H1 (cell line): Measurements from ENCODE around the gene NRXN3. TPM values are rescaled to one million over a fixed set of nuclear protein-coding genes. Genes with fewer than 3 reads are reported as not detected.

ENCODE experiments used
- EGR1 ChIP-seq: IDR thresholded peaks from 2 replicates; pipeline ENCODE4 v1.6.1; 2011; ENCODE audit warnings: low read depth, low read length, borderline replicate concordance
- EP300 ChIP-seq, 2 experiments: IDR thresholded peaks; 1 replicate in 1 of 2; 2 replicates in 1 of 2; pipeline ENCODE4 v1.6.1; 2011 to 2012; ENCODE audit warnings: low read depth in 2 of 2, low read length in 2 of 2, mild to moderate bottlenecking in 2 of 2, borderline replicate concordance in 1 of 2, inconsistent platforms in 1 of 2, moderate library complexity in 1 of 2
- GTF2F1 ChIP-seq: IDR thresholded peaks from 2 replicates; pipeline ENCODE4 v1.6.1; 2012; ENCODE audit warnings: low read depth, low read length, improper control_type of control experiment, borderline replicate concordance
- KDM4A ChIP-seq: IDR thresholded peaks from one replicate; pipeline ENCODE4 v1.7.1; 2012; ENCODE audit warnings: low read depth, mild to moderate bottlenecking, moderate library complexity, low read length, inconsistent platforms; ENCODE audit not compliant: severe bottlenecking
- MAFK ChIP-seq: IDR thresholded peaks from 2 replicates; pipeline ENCODE4 v1.6.1; 2012; ENCODE audit warnings: low read depth, mild to moderate bottlenecking, improper control_type of control experiment, low read length
- PHF8 ChIP-seq: fragments of 200-600 bp; sonication (generic); conservative IDR thresholded peaks from 2 replicates; pipeline ENCODE4 v1.7.1; 2012; ENCODE audit warnings: low read depth, mild to moderate bottlenecking, inconsistent platforms, low read length, moderate library complexity
- RXRA ChIP-seq: IDR thresholded peaks from 2 replicates; pipeline ENCODE4 v1.6.1; 2011; ENCODE audit warnings: low read depth, mild to moderate bottlenecking, low read length, moderate library complexity; ENCODE audit not compliant: insufficient read depth
- TAF1 ChIP-seq: IDR thresholded peaks from 2 replicates; pipeline ENCODE4 v1.6.1; 2011; ENCODE audit warnings: mild to moderate bottlenecking, low read depth, low read length
- polyA plus RNA-seq, 7 experiments: library from polyadenylated mRNA; depleted of rRNA in 3 of 7; stranded (reverse) in 5 of 7; unstranded in 2 of 7; fragments of >200 nt in 5 of 7; fragments of 200-250 nt in 2 of 7; gene quantifications; 1 replicate in 5 of 7; 2 replicates in 1 of 7; 4 replicates in 1 of 7; pipeline versions ENCODE4 v1.2.1 to v1.2.3, GENCODE V29; 2011 to 2013; ENCODE audit warnings: missing spikeins in 2 of 7, mixed read lengths in 2 of 7
- total RNA-seq: library from RNA; stranded (reverse); fragmentation: NEBNext Ultra II Directional; extraction: Animal tissue kit (Norgen Biotek cat#: 25700); gene quantifications from 2 replicates; pipeline ENCODE4 v1.2.1, GENCODE V29; 2021

The NRXN3 gene
- total and polyA plus RNA-seq, 2 of the 8 experiments (the other 6 are each of a cell fraction or from before 2014, with no cell fraction given) = 2.6 to 4.1 TPM

GRCh38 chr14:79040790-79041189, 870.6 kb downstream of the NRXN3 start (continued):
- TF ChIP-seq EP300 (IDR thresholded peaks at IDR 0.05; ENCODE audit: borderline replicate concordance in 1 of 2, low read depth in 2 of 2, low read length in 2 of 2) (no peak), MAFK (no peak), GTF2F1 (no peak), EGR1 (no peak), RXRA (no peak), PHF8 (no peak), TAF1 (no peak), KDM4A (no peak)
